GM21619 (cell line): ENCODE data around the gene DENR.
"Not testable (repeated sequence)": the region's sequence is repeated elsewhere in the genome, so short reads cannot be mapped to it uniquely, and the experiment has no call there.

Experiments
- ATAC-seq: cut with Tn5 transposase; IDR thresholded peaks from one replicate; pipeline ENCODE4 v1.9.1; 2021; ENCODE audit not compliant: unreplicated experiment

The DENR gene

DNA sequence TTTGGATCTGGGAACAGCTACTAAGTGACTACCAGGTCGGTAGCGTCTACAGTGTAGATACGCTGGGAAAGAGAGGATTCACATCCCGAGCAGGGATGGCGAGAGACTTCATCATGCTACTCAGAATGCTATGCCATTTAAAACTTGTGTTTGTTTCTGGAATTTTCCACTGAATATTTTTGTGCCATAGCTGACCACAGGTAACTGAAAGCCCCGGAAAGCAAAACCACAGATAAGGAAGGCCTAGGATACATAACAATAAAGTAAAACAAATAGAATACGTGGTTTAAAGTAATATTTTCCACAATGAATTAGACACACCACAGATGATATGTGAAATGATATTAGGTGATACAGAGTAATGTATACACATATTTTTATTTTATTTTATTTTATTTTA, 14.1 kb upstream of the DENR start:
- no peak for ATAC-seq

DNA sequence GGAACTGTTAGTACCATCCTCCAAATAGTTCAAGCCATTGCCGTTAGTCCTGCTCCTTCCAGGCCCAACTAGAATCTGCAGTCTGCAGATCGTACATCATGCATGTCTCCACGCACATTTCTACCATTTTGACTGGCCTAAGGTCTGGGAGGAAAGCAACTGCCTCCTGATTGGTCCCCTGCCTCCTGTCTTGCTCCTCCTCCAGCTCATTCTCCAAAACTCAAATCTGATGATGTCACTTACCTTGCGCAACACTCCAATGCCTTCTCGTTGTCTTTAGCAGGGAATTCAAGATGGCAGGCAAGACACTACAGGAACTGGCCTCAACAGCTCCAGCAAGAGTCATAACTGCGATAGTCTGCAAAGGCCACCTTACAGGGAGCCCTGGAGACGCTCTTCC, 12.3 kb upstream of the DENR start:
- no peak for ATAC-seq

DNA sequence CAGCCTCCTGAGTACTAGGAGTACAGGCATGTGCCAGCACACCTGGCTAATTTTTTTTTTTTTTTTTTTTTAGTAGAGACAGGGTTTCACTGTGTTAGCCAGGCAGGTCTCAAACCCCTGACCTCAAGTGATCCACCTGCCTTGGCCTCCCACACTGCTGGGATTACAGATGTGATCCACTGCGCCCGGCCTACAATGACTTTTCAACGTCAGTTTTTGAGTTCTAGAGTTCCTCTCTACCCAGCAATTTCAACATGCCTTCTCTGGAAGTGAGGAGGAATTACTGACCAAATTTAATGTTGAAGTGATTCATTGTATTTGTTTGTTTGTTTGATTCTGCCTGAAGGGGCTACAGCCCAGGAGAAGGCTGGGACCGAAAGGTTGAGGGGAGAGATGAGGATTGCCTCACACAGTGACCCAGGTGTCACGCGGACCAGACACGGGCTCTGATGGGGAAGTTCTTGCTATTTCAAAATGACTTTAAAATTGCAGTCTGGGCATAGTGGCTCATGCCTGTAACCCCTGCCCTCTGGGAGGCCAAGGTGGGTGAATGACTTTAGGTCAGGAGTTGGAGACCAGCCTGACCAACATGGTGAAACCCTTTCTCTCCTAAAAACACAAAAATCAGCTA, 8.6 kb upstream of the DENR start:
- ATAC-seq, result no peak

DNA sequence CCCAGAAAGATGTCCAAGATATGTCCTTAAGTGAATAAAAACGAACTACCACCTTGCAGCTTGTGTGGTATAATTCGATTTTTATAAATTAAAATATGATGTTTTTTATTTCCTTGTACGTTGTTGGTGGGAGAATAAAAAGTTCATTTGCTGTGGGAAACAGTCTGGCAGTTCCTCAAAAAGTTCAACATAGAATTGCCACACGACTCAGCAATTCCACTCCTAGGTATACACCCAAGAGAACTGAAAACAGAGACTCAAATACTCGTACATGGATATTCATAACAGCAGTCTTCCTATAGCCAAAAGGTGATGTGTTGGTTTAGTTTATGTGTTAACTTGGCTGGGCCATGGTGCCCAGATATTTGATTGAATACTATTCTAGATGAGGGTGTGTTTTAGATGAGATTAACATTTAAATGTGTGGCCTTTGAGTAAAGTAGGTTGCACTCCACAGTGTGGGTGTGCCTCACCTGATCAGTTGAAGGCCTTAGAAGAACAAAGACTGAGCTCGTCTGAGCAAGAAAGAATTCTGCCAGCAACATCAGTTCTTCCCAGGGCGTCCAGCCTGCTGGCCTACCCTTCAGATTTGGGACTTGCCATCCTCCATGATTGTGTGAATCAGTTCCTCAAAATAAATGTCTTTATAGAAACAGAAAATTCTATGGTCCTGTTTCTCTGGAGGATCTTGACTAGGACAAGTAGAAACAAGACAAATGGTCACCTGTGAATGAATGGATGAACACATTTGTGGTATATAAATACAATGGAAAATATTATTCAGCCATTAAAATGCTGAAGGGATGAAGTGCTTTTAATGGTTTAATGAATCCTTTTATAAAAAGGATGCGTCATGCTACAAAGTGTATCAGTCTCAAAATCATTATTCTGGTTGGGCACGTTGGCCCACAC, 5.1 kb upstream of the DENR start:
- no peak for ATAC-seq

DNA sequence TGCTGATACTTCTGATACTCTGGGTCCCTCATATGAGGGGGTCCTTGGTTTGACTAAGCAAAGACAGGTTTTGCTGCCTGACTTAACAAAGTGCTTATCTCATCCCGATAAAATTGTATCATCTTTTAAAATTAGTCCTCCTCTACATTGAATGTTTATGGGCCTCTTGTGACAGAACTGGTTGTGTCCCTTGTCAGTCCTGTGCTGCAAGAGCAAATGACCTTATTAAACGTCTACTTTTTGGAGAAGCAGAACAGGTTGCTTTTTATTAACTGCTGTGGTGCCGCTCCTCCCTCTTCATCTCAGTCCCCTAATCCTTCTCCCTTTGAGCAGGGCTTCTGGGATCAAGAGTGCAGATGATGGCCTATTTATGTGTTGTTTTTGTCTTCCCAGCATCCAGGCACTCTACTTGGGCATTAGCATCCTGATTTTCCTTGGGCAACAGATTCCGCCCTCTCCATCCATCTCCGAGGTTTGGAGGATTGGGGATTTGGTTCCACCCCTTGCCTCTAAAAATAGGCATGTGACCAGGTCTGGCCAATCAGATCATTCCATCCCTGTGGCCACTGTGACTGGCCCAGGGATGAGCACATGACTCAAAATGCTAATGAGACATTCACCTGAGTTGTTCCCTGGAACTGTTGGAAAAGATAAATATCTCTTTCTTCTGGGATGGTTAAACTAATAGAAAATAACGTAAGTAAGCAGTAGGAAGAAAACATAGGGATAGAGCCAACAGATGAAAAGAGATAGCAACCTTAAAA, 2.9 kb upstream of the DENR start:
- no peak for ATAC-seq

DNA sequence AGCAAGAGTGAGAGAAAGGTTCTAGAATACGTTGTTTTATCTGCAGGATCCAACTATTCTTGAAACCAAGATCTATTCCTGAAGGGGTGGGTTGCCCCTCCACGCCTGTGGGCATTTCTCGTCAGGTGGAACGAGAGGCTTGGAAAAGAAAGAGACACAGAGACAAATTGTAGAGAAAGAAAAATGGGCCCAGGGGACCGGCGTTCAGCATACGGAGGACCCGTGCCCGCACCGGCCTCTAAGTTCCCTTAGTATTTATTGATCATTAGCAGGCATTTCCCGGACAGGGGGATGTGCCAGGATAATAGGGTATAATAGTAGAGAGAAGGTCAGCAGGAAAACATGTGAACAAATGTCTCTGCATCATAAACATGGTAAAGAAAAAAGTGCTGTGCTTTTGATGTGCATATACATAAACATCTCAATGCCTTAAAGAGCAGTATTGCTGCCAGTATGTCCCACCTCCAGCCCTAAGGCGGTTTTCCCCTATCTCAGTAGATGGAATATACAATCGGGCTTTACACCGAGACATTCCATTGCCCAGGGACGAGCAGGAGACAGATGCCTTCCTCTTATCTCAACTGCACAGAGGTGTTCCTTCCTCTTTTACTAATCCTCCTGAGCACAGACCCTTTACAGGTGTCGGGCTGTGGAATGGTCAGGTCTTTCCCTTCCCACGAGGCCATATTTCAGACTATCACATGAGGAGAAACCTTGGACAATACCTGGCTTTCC, 1.7 kb upstream of the DENR start:
- ATAC-seq, result not testable (repeated sequence)

DNA sequence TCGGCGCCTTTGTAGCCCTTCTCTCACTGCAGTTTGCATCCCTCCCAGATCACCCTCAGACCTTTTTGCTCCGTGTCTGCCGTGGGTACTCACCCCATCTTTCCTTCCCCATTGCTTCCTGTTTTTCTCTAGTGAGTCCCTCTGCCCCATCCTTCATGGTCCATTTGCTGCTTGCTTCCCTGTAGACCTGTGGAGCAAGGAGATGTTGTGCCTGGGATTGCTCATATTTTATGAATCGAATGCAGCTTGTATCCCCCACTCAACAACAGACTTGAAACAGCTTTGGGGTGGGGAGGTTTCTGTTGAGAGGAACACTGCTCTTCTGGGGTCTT, 661 bp downstream of the DENR start:
- no peak for ATAC-seq

DNA sequence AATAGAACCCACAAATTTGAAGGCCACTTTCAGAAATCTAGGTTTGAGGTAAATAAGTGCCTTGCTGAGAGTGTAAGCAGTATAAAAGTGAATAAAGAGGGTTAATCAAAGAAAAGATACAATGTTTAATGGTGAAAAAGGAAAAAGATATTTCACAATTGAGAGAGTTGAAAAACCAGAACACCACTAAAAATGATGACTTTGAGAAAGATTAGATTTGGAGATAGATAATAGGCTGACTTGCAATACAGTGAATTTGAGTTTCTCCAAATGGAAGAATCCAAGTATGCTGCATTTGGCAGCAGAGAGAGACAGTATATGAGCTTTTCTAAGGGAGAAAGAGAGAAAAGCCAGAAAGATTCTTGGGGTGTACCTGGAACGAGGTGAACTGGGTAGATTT, 2.2 kb downstream of the DENR start:
- ATAC-seq, result no peak

DNA sequence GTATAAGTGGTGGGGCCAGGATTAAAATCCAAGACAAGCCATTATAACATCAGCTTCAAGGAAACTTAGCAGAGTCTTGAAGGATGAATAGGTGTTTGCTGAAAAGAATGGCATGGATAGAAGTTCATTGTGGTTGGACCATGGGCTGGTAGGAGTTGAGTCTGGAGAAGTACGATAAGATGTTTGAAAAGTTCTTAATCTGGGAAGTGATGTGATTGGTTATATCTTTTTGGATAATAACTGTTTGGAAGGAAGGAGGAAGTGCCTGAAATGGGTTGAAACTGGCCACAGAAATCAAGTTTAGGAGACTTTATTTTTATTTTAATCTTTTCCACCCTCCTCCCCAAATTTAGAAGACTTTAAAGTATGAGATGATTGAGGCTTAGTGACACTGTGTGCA, 4.9 kb downstream of the DENR start:
- no peak for ATAC-seq

DNA sequence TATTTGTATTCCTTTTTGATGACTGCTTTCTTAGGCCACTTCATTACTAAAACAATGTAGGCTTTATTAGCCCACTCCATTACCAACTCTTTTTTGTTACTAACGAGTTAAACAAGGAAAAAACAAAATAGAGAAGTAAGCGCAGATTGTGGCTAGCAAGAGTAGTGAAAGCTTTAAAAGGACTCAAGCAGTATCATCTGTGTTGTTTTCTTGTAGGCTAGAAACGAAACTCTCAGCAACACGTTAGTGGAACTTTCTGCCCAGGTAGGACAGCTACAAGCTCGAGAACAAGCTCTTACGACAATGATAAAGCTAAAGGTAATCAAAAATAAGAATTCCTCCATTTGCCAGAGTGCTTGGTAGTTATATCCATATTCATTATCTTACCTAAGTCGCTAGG, 32.9 kb downstream of the DENR start:
- ATAC-seq, result no peak

DNA sequence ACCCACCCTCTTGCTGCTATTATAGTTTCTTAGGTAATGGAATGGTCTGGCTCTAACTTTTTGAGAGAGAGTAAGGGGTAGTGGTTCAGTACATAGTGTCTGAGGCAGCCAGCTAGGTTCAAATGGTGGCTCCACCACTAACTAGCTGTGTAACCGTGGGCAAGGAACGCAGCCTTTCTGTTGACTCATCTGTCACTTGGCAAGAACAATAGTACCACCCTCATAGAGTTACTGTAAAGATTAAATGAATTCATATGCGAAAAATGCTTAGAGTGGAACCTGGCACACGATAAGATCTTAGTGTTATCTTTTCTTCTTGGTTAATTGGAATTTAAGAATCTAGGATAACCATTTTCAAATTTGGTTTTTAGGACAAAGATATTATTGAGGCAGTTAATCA, 35.8 kb downstream of the DENR start:
- no peak for ATAC-seq

DNA sequence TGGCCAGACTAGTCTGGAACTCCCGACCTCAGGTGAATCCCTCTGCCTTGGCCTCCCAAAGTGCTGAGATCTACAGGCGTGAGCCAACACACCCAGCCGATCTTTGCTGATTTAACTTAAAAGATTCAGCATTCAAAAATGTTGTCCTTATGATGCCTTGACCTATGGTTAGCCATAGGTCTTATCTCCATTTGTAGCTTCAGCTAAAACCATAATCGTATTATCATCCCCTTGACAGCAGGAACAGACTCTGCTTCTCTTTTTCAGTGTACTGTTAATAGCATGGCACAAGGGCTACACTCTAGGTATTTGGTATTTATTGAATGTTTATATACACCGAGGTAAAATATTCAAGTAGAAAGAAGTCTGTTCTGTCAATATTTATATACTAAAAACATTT, 37.0 kb downstream of the DENR start:
- no peak for ATAC-seq

DNA sequence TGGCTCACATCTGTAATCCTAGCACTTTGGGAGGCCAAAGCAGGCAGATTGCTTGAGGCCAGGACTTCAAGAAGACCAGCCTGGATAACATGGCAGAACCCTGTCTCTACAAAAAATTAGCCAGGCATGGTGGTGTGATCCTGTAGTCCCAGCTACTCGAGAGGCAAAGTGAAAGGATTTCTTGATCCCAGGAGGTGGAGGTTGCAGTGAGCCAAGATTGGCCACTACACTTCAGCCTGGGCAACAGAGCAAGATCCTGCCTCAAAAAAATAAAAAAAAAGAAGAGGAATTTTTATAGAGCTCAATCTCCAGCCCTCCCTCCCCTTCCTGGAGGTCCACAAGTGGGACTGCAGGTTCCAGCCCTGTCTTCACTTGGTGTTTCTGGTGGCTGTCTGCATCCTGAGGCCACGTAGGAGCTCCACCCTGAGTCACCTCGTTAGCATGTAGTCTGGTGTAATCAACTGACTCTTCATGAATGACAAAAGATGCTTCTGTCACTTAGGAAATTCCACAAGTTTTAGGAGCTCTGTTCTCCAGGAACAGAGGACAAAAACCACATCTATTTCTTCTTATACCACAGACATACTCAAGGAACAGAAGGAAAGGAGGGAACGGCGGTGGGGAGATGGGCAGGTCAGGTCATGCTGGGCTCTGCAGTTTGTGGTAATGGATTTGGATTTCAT, 37.9 kb downstream of the DENR start:
- ATAC-seq, result no peak

DNA sequence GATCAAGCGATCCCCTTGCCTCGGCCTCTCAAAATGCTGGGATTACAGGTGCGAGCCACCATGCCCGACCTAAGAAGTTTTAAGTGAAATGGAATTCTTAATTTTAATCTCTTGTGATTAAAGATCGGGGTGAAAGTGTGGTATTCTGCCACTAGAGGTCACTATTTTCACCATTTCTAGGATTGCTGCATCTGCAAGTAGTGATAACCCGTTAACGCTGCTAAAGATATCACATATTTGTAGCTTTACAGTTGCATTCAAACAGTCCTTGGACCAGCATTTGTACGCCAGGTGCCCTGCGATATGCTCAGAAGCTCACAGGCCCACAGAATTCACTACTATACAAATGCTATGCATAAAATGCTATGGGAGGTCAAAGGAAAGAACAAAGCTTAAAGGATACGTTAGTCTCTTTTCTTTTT, 41.1 kb downstream of the DENR start:
- ATAC-seq, result no peak

DNA sequence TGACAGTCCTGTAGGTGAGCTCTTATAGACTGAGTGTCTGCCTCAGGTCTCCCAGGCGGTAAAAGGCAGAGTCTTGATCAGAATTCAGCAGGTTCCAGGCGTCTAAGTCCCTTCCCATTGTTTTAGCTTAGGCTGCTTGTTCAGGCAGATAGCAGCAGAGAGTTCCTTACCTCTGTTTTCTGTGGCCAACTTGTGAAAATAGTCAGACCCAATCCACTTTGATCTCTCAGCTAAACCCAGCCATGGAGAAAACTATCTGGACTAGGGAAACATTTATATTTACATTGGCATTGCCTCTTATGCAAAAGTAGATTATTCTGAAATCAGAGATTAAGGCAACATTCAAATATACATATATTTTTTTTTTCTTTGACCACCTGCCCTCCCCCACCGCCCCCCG, 43.2 kb downstream of the DENR start:
- ATAC-seq, result no peak

DNA sequence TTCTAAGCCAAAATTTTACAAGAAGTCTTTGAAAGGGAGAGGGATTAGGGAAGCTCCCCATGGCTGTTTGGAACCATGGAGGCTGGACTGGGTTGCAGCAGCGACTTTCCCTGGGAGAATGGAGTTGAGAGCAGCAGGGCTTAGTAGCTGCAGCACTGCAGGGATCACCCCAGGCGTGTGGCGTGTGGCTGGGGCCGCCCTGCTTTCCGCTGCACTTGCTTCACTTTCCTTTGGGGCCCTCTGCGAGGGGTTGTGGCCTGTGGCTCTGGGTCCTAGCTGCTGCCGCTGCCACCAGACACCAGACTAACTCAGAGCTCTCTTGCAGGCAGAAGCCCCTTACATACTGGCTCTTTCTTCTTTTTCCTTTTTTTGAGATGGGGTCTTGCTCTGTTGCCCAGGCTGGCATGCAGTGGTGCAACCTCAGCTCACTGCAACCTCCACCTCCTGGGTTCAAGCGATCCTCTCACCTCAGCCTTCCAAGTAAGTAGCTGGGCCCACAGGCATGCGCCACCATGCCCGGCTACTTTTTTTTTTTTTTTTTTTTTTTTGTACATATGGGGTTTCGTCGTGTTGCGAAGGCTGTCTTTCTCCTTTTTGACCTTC, 47.1 kb downstream of the DENR start:
- ATAC-seq, result no peak

DNA sequence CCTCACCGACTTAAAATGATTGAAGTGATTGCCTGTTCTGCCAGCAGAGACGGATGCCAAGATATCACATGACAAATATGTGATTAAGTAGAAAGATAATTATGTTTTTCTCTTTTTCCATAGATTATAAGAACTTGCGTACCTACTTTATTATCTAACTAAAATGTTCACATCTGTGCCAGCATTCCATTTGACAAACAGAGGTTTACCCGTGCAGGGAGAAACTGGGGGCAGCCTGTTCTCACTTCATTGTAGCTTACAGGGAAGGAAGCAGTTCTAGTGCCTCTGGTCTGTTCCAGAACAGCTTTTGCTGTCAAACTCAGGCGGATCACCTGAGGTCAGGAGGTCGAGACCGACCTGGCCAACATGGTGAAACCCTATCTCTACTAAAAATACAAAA, 51.3 kb downstream of the DENR start:
- no peak for ATAC-seq

DNA sequence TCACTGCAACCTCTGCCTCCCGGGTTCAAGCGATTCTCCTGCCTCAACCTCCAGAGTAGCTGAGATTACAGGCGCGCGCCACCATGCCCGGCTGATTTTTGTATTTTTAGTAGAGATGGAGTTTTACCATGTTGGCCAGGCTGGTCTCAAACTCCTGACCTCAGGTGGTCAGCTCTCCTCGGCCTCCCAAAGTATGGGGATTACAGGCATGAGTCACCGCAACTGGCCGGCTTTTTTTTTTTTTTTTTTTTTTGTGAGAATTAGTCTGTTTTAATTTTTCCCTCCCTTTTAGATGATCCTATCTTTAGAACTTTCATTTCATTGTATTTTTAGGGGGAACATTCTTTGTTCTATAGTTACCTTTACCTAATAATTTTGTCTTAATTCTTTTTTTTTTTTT, 52.3 kb downstream of the DENR start:
- not testable (repeated sequence) for ATAC-seq

DNA sequence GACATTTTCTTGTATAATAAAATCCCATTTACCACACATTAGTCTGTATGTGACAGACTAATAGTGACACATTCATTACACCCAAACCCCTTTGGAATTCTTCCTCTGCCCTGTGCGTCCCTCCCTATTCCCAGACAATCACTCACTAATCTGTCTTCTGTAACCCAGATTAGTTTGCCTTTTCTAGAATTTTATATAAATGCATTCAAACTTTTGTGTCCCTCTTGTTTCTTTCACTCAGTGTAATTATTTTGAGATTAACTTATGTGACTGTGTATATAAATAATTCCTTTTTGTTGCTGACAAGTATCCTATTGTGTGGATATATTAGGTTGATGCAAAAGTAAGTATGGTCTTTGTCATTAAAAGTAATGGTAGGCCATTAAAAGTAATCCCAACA, 55.0 kb downstream of the DENR start:
- ATAC-seq, result no peak

DNA sequence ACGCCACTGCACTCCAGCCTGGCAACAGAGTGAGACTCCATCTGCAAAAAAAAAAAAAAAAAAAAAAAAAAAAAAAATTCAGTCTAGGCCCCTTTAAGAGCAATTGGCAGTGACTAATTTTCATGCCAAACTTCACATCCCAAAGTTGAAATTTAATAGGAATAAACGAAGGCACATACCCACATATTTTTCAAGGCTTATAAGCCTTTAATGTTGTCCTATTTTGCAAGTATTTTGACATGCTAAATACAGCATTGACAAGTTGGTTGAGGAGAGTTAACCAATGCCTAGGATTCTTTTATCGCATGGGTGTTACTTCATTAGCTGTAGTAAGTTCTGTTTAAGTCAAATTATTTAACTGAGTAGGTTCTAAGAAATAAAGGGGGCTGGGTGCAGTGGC, 59.2 kb downstream of the DENR start:
- no peak for ATAC-seq
